Mucosa of gallbladder (tissue), 1 donor: ENCODE data around the gene KIF22. TPM values are rescaled to one million over a fixed set of nuclear protein-coding genes. Genes with fewer than 3 reads are reported as not detected.
"Not testable (repeated sequence)": the region's sequence is repeated elsewhere in the genome, so short reads cannot be mapped to it uniquely, and the experiment has no call there.

Source experiments
- DNase-seq: peaks from one replicate; pipeline ENCODE4 v3.0.0-alpha.2; 2020; ENCODE audit warnings: low spot score
- total RNA-seq: library from RNA; stranded (reverse); gene quantifications from one replicate; pipeline ENCODE4 v1.2.1, GENCODE V29; 2021
- donor health status: DM: no; HTN: no; CAD: no.

Gene KIF22
- total RNA-seq, 1 donor from 2014 or later, result 21.6 TPM

- DNase-seq, result no peak
Observed at GRCh38 chr16:29815032-29815721, 24.6 kb downstream of the KIF22 start.

DNA sequence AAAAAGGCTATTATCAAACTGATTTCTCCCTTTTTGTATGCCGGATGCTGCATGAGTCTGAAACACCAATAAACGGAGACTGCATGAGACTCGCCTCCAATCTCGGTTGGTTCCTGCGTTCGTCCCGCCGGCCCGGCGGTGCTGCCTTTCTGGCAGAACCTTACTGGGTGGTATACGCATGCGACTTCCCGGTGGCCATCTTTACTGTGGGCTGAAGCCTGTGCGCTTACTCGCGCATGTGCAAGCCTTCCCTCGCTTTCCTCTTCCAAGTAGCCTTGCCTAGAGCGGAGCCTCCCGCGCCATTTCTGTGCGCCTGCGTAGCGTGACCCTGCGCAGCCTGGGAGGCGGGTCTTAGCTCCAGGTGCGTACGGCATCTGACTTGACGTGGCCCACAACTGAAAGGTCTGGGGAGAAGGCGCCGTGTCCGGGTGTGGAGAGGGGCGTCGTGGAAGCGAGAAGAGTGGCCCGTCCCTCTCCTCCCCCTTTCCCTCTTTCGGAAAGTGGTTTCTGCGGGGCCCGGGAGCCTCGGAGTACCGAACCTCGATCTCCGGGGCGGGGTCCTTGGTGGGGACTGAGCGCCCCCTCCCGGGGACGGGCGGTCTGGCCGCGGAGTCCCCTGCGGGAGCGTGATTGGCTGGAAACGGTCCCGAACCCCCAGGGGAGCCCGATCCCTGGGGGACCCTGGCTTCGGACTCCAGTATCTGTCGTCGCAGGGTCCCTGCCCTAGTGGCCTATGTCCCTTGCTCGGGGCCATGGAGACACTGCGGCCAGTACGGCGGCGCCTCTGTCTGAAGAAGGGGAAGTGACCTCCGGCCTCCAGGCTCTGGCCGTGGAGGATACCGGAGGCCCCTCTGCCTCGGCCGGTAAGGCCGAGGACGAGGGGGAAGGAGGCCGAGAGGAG is 25.5 kb downstream of the KIF22 start, which contains the start of gene PAGR1:
Gene PAGR1, plus strand, starts transcription at position 360 of the 901 bp plus-strand sequence. Its CDS starts 374 bp downstream, at position 734.
- DNase-seq, result peak; percentile 100

DNA sequence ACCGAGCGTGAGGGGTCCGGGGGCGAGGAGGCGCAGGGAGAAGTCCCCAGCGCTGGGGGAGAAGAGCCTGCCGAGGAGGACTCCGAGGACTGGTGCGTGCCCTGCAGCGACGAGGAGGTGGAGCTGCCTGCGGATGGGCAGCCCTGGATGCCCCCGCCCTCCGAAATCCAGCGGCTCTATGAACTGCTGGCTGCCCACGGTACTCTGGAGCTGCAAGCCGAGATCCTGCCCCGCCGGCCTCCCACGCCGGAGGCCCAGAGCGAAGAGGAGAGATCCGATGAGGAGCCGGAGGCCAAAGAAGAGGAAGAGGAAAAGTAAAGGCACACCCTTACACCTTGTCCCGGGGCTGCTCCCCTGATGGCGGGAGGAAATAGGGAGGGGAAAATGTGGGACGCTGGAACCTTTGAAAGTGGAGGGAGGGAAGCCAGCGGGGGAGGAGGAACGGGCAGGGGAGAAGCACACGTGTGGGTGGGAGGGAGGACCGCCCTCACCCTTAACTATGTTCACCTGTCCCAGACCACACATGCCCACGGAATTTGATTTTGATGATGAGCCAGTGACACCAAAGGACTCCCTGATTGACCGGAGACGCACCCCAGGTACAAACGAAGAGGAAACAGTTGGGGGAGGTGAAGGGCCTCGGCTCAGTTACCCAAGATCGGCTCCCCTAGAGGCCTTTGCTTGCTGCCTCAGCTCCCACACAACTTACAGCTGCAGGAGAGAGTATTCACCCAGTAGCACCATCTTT is 26.3 kb downstream of the KIF22 start:
- peak; percentile 61 for DNase-seq

DNA sequence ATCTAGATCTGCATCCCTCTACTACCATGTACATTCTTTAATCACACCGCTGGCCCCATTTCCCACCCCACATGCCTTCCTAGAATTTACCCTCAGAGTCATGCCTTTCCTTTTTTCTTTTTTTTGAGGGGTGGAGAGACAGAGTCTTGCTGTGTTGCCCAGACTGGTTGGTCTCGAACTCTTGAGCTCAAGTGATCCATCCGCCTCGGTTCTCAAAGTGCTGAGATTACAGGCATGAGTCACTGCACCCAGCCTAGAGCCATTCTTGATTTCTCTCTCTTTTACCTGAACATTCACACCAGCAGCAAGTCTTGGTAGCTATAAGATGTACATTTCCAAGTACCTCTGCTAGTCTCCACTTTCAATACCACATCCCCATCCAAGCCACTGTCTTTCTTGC is 27.5 kb downstream of the KIF22 start:
- DNase-seq, result no peak

DNA sequence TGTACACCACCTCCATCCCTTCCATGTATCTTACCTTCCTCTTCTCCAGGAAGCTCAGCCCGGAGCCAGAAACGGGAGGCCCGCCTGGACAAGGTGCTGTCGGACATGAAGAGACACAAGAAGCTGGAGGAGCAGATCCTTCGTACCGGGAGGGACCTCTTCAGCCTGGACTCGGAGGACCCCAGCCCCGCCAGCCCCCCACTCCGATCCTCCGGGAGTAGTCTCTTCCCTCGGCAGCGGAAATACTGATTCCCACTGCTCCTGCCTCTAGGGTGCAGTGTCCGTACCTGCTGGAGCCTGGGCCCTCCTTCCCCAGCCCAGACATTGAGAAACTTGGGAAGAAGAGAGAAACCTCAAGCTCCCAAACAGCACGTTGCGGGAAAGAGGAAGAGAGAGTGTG is 29.0 kb downstream of the KIF22 start:
- no peak for DNase-seq

- DNase-seq, result peak; percentile 75
Observed at GRCh38 chr16:29820271-29820701, 29.7 kb downstream of the KIF22 start, which contains the start of gene MVP. MVP (plus strand) TSS chr16:29820462; CDS start chr16:29830550, 10,088 bp downstream.

GRCh38 chr16:29820730-29821642 is 30.4 kb downstream of the KIF22 start:
- DNase-seq, result peak; percentile 82

DNA sequence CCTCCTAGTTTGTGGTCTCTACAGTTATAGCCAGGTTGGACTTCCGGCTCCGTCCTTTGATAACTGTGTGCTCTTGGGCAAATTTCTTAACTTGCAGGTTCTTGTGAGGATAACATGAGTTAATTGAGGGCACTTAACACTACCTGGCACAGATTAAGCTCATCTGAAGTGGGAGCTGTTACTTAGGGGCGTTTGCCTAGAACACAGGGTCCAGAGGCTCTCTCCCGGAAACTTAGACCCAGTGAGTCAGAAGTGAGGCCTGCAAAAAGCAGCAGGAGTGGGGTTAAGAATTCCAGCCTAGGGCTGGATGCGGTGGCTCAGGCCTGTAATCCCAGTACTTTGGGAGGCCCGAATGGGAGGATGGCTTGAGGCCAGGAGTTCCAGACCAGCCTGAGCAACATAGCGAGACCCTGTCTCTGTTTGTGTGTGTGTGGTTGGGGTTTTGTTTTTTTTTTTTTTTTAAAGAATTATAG is 31.1 kb downstream of the KIF22 start:
- no peak for DNase-seq

GRCh38 chr16:29824589-29825144 is 34.1 kb downstream of the KIF22 start:
- no peak for DNase-seq

- no peak for DNase-seq
Observed at GRCh38 chr16:29825145-29826044, 34.8 kb downstream of the KIF22 start.

DNA sequence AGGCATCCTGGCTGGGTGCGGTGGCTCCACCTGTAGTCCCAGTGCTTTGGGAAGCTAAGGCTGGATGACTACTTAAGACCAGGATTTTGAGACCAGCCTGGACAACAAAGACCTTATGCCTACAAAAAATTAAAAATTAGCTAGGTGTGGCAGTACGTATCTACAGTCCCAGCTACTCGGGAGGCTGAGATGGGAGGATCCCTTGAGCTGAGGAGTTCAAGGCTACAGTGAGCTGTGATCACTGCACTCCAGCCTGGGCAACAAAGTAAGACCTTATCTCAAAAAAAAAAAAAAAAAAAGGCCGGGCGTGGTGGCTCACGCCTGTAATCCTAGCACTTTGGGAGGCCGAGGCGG is 35.8 kb downstream of the KIF22 start:
- DNase-seq, result no peak

GRCh38 chr16:29830774-29831173 is 40.2 kb downstream of the KIF22 start:
- DNase-seq, result no peak

DNA sequence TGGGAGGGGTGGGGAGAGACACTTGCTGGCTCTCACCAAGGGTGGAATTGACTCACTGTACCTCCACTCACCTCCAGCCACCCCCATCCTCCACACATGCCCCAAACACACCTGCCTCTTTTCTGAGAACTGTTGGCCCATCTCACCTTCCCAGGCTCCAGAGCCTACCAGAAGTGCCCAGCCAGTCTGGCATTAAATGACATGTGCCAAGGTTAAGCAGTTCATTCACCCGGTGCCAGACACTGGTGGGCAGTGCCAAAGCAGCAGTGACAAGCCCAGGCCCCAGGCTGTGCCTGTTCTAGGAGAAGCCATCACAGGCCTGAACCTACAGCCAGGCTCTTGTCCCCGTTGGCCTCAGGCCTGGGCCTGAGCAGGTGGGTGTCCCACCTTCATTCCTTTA is 40.9 kb downstream of the KIF22 start:
- DNase-seq, result no peak

- not testable (repeated sequence) for DNase-seq
Observed at GRCh38 chr16:29833219-29833618, 42.7 kb downstream of the KIF22 start.

DNA sequence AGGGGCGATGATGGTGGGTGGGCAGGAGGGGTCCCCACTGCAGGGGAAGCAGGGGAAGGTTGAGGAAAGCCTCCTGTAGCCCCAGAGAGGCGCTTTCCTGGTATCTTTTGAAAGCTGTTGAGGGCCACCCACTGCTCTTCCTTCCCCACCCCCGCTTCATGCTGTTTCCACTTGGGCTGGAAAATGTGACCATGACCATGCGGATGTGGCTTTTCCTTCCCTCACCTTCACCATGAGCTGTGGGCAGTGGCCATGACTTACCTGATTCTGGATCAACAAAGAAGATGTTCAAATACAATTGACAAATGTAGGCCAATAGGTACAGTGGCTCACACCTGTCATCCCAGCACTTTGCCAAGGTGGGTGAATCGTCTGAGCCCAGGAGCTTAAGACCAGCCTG is 43.5 kb downstream of the KIF22 start:
- DNase-seq, result no peak

- no peak for DNase-seq
Observed at GRCh38 chr16:29835926-29836325, 45.4 kb downstream of the KIF22 start.

GRCh38 chr16:29836623-29837022 is 46.1 kb downstream of the KIF22 start:
- DNase-seq, result no peak

- no peak for DNase-seq
Observed at GRCh38 chr16:29837841-29838240, 47.3 kb downstream of the KIF22 start.

DNA sequence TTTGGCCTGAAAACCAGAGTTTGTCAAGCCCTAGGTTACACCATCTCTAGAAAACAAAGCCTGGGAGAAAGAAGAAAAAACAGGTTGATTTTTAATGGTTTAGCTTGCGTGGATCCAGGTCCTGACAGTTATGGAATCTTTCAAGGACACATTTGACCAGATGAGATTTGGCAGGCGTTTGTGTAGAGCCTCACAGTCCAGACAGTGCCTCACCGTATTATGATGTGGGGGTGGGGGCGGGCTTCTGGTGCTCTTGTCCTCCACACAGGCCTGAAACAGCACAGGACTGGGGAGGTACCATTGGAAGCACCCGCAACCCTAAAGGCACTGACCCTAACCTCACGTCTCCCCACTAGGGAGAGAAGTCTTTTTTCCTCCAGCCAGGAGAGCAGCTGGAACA is 49.3 kb downstream of the KIF22 start:
- DNase-seq, result no peak

DNA sequence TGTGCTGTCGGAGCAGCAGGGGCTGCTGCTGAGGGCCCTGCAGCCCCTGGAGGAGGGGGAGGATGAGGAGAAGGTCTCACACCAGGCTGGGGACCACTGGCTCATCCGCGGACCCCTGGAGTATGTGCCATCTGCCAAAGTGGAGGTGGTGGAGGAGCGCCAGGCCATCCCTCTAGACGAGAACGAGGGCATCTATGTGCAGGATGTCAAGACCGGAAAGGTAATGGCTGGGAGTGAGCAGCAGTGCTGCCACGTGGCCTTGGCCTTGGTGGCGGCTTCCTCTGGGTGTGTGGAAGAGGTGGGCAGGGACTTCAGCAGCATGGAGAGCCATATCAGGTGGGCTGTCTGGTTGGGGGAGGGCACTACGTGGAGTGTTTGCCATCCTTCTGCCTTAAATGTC is 49.7 kb downstream of the KIF22 start:
- DNase-seq, result no peak
